ENCODE measurements around the gene MSANTD1. TPM values are rescaled to one million over a fixed set of nuclear protein-coding genes. Genes with fewer than 3 reads are reported as not detected.

The MSANTD1 gene
- total RNA-seq, 4 donors from 2014 or later, result 0.19 to 0.51 TPM; not detected in 2

DNA sequence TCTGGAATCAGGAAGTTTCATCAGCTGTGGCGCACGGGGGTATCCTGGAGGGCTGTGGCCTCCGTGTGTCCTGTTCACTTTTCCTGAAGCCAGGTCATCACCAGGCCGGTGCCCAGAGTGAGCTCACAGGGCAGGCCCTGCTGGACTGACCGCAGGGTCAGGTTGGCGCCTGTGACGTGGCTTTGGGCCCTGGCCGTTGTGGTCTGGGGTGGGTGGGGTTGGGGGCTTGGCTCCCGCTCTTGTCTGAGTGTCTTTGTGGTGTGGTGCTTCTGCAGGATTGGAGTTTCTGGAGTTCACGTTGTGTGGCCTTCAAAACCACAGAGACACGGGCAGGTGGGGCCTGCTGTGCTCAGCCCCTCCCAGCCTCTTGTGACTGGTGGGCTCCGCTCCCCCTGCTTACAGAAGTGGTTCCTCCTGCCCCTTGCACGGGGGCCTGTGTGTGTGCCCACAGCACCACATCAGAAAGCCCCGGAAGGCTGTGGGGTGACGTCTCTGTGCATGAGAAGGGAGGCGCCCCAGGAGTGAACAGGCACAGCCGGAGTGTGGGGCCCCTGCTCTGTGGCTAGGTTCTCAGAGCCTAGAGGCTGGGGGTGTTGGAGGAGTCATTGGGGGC lies 53.3 kb downstream of the MSANTD1 start:
- TF ChIP-seq, protein P1, sequence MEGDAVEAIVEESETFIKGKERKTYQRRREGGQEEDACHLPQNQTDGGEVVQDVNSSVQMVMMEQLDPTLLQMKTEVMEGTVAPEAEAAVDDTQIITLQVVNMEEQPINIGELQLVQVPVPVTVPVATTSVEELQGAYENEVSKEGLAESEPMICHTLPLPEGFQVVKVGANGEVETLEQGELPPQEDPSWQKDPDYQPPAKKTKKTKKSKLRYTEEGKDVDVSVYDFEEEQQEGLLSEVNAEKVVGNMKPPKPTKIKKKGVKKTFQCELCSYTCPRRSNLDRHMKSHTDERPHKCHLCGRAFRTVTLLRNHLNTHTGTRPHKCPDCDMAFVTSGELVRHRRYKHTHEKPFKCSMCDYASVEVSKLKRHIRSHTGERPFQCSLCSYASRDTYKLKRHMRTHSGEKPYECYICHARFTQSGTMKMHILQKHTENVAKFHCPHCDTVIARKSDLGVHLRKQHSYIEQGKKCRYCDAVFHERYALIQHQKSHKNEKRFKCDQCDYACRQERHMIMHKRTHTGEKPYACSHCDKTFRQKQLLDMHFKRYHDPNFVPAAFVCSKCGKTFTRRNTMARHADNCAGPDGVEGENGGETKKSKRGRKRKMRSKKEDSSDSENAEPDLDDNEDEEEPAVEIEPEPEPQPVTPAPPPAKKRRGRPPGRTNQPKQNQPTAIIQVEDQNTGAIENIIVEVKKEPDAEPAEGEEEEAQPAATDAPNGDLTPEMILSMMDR (IDR thresholded peaks at IDR 0.05; ENCODE audit: low read depth), result no peak

DNA sequence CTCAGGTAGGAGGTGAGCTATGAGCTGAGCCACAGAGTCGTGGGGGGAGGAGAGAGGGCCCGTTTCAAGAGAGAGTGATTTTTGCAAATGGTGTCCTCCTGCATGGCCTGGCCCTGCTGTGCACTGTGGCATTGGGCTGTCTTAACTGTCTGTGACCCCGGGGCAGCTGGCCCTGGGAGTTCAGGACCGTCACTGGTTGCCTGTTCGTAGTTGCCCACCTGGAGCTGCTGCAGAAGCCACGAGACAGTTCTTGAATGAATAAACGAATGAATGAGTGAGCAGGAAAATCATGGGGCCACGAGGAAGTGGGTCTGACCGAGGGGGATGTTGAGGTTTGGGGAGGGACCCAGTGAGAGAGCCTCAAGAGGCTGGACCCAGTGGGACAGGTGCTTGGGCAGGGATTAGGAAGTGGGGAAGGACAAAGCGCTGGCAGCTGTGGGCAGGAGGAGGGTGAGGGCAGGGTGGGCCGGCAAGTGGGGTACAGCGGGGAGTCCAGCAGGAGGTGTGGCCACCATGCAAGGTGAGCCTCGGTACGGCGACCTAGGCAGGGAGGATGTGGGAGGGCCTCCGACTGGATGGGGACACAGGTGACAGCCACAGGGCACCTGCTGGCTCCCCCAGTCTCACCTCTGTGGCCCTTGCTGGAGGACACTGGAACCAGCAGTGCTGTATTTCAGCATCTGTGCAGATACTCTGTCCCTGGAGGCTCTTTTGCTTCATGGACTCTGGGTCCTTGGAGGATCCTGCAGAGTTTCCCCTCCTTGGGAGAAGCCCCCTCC lies 54.0 kb downstream of the MSANTD1 start:
- TF ChIP-seq, protein P1 (IDR thresholded peaks at IDR 0.05; ENCODE audit: low read depth), result no peak

- TF ChIP-seq, protein P1 (IDR thresholded peaks at IDR 0.05; ENCODE audit: low read depth), result no peak
These were observed 54.5 kb downstream of the MSANTD1 start for GRCh38 chr4:3303565-3303824.

- TF ChIP-seq, protein P1 (IDR thresholded peaks at IDR 0.05; ENCODE audit: low read depth), result no peak
These were observed 55.2 kb downstream of the MSANTD1 start for GRCh38 chr4:3303923-3304710.

GRCh38 chr4:3304831-3305609 lies 56.1 kb downstream of the MSANTD1 start:
- TF ChIP-seq, protein P1 (IDR thresholded peaks at IDR 0.05; ENCODE audit: low read depth), result no peak

GRCh38 chr4:3305610-3306371 lies 56.8 kb downstream of the MSANTD1 start:
- TF ChIP-seq, protein P1 (IDR thresholded peaks at IDR 0.05; ENCODE audit: low read depth), result no peak

Other genes with a start within 250 kb of the MSANTD1 start
- gene HTT-AS, start 174.6 kb upstream of the MSANTD1 start, total RNA-seq, result not detected
- gene HTT, start 174.5 kb upstream of the MSANTD1 start, total RNA-seq, result 10 to 100 TPM; 48.2 to 79.3 (median 72.1) TPM
- gene RGS12, start 43.9 kb downstream of the MSANTD1 start, total RNA-seq, result 10 to 100 TPM; 20.4 to 86.1 (median 34.1) TPM
- gene HGFAC, start 192.8 kb downstream of the MSANTD1 start, total RNA-seq, result not detected
- not detected for gene DOK7, start 214.1 kb downstream of the MSANTD1 start, total RNA-seq

Measured in subcutaneous adipose tissue (tissue), 4 donors.